Activated naive CD4-positive, alpha-beta T cell treated with anti-CD3 and anti-CD28 coated beads, Interleukin-2, amount 50 U/mL, for 16 hours (primary cell): ENCODE data around the gene BANP.
"Not testable (repeated sequence)": the region's sequence is repeated elsewhere in the genome, so short reads cannot be mapped to it uniquely, and the experiment has no call there.

Experiments
- DNase-seq: peaks from one replicate; pipeline ENCODE4 v3.0.0-alpha.2; 2020

The BANP gene

GRCh38 chr16:88050952-88051660 is 99.9 kb downstream of the BANP start:
- no peak for DNase-seq

- DNase-seq, result no peak
Measured at GRCh38 chr16:88052661-88053060, 101.4 kb downstream of the BANP start.

GRCh38 chr16:88053479-88053878 is 102.2 kb downstream of the BANP start:
- DNase-seq, result not testable (repeated sequence)

GRCh38 chr16:88055356-88055755 is 104.1 kb downstream of the BANP start:
- no peak for DNase-seq

- no peak for DNase-seq
Measured at GRCh38 chr16:88056212-88056611, 105.0 kb downstream of the BANP start.

GRCh38 chr16:88057656-88058055 is 106.4 kb downstream of the BANP start:
- no peak for DNase-seq

- no peak for DNase-seq
Measured at GRCh38 chr16:88058136-88058535, 106.9 kb downstream of the BANP start.

GRCh38 chr16:88058817-88059216 is 107.6 kb downstream of the BANP start:
- DNase-seq, result no peak

GRCh38 chr16:88059701-88060386 is 108.6 kb downstream of the BANP start:
- no peak for DNase-seq

GRCh38 chr16:88060524-88061219 is 109.4 kb downstream of the BANP start:
- no peak for DNase-seq

GRCh38 chr16:88061346-88062110 is 110.3 kb downstream of the BANP start:
- no peak for DNase-seq

- DNase-seq, result no peak
Measured at GRCh38 chr16:88062341-88063210, 111.3 kb downstream of the BANP start.

- DNase-seq, result no peak
Measured at GRCh38 chr16:88063211-88063773, 112.1 kb downstream of the BANP start.

GRCh38 chr16:88064011-88064888 is 113.0 kb downstream of the BANP start:
- no peak for DNase-seq

GRCh38 chr16:88064889-88065746 is 113.9 kb downstream of the BANP start:
- DNase-seq, result no peak

GRCh38 chr16:88065747-88066142 is 114.5 kb downstream of the BANP start:
- no peak for DNase-seq

GRCh38 chr16:88066234-88066633 is 115.0 kb downstream of the BANP start:
- DNase-seq, result no peak

GRCh38 chr16:88066680-88067529 is 115.7 kb downstream of the BANP start:
- DNase-seq, result no peak
